Muscle layer of colon (tissue), 2 donors: Measurements from ENCODE around the gene ELOF1.
"Not testable (repeated sequence)": the region's sequence is repeated elsewhere in the genome, so short reads cannot be mapped to it uniquely, and the experiment has no call there.

Source experiments
- H3K27ac ChIP-seq: one replicate; pipeline ENCODE4 v1.7.0; 2013; ENCODE audit warnings: low read depth, mild to moderate bottlenecking, low read length, moderate library complexity
- H3K27me3 ChIP-seq, 2 donors: one replicate each; pipeline ENCODE4 v1.7.0; 2013; ENCODE audit warnings: low read length in 2 of 2, mild to moderate bottlenecking in 2 of 2; ENCODE audit not compliant: insufficient read depth in 2 of 2, control insufficient read depth in 1 of 2
- H3K36me3 ChIP-seq: one replicate; pipeline ENCODE4 v1.7.0; 2013; ENCODE audit warnings: mild to moderate bottlenecking, low read length; ENCODE audit not compliant: insufficient read depth
- H3K4me1 ChIP-seq: one replicate; pipeline ENCODE4 v1.7.0; 2013; ENCODE audit warnings: mild to moderate bottlenecking, low read length; ENCODE audit not compliant: insufficient read depth
- H3K4me3 ChIP-seq, 2 donors: one replicate each; pipeline ENCODE4 v1.7.0; 2013; ENCODE audit warnings: low read length in 2 of 2, low read depth in 1 of 2, mild to moderate bottlenecking in 1 of 2, moderate library complexity in 1 of 2
- H3K9ac ChIP-seq: one replicate; pipeline ENCODE4 v1.7.0; 2013; ENCODE audit warnings: low read length
- H3K9me3 ChIP-seq: one replicate; pipeline ENCODE4 v1.7.0; 2013; ENCODE audit warnings: mild to moderate bottlenecking, low read length
- donor health status: abdominal sarcoma.
- donor health status: Adenocarcinoma of cecum.

ELOF1 gene

DNA sequence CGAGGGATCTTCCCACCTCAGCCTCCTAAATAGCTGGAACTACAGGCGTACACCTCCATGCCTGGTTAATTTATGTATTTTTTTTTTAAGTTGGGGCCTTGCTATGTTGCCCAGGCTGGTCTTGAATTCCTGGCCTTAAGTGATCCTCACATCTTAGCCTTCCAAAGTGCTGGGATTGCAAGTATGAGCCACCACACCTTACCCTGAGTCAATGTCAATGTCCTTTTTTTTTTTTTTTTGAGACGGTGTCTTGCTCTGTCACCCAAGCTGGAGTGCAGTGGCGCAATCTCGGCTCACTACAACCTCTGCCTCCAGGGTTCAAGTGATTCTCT lies 6.6 kb upstream of the ELOF1 start:
- not testable (repeated sequence) for H3K9ac ChIP-seq, H3K9me3 ChIP-seq, H3K27ac ChIP-seq, H3K4me3 ChIP-seq, H3K27me3 ChIP-seq, H3K36me3 ChIP-seq, H3K4me1 ChIP-seq

DNA sequence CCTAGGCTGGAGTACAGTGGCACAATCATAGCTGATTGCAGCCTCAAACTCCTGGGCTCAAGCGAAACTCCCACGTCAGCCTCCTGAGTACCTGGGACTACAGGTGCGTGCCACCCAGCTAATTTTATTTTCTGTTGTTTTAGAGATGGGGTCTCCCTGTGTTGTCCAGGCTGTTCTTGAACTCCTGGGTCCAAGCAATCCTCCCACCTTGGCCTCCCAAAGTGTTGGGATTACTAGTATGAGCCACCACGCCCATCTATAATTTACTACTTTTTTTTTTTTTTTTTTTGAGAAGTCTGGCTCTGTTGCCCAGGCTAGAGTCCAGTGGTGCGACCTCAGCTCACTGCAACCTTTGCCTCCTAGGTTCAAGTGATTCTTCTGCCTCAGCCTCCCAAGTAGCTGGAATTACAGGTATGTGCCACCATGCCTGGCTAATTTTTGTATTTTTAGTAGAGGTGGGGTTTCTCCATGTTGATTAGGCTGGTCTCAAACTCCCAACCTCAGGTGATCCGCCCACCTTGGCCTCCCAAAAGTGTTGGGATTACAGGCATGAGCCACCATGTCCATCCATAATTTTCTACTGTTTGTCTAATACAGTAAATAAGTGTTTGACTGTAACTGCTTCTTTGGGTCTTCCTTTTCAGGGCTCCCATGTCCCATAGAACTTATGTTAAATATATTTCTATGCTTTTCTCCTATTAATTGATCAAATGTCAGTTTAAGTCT lies 5.2 kb upstream of the ELOF1 start:
- not testable (repeated sequence) for H3K27me3 ChIP-seq, H3K27ac ChIP-seq, H3K4me1 ChIP-seq, H3K9ac ChIP-seq, H3K9me3 ChIP-seq, H3K36me3 ChIP-seq, H3K4me3 ChIP-seq

DNA sequence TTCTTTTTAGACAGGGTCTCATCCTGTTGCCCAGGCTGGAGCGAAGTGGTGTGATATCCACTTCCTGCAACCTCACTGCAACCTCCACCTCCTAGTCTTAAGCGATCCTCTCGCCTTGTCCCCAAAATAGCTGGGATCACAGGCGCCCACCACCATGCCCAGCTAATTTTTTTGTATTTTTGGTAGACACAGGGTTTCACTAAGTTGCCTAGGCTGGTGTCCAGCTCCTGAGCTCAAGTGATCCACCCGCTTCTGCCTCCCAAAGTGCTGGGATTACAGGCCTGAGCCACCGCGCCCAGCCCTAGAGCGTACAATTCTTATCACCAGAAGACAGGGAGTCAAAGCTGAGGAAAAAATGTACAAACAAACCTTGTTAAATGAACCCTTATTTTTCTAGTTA lies 4.5 kb upstream of the ELOF1 start:
- peaks cover 8% of the 10 kb centered on the region for H3K4me1 ChIP-seq
- H3K9ac ChIP-seq = no peak overlapping the region
- no peak overlapping the region for H3K27ac ChIP-seq
- no peak overlapping the region for H3K4me3 ChIP-seq
- no peaks in the 10 kb centered on the region for H3K27me3 ChIP-seq
- no peaks in the 10 kb centered on the region for H3K9me3 ChIP-seq
- H3K36me3 ChIP-seq = no peaks in the 10 kb centered on the region

DNA sequence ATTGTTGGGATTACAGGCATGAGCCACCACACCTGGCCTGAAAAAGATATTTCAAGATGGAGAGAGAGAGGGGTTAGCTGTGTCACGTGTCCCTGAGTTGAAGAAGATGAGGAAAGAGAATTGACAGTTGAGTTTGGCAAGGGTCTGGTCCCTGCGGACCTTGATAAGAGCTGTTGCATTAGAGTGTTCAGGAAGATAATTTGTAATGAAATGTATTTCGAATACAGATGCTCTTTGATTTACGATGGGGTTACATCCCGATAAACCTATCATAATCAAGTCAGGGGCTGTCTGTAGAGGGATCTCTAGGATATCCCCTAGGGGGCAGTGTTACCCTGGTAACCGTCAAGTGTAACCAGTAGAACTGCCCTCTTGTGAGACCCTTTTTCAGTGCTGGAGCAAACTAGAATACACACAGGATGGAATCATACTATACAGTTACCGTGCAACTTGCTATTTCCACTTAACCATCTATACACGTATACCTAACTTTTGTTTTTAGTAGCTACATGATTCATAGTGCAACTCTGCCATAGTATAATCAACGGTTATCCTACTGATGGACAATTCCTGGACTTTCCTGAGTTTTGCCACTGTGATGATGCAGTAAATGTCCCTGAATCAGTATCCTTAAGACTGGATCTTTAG lies 1.5 kb upstream of the ELOF1 start:
- Histone ChIP-seq H3K36me3 (peaks cover 3% of the 10 kb centered on the region), H3K27me3 (no peaks in the 10 kb centered on the region), H3K27ac (no peak overlapping the region), H3K9ac (no peak overlapping the region), H3K4me1 (peaks cover 23% of the 10 kb centered on the region), H3K4me3 (no peak overlapping the region), H3K9me3 (no peaks in the 10 kb centered on the region)

DNA sequence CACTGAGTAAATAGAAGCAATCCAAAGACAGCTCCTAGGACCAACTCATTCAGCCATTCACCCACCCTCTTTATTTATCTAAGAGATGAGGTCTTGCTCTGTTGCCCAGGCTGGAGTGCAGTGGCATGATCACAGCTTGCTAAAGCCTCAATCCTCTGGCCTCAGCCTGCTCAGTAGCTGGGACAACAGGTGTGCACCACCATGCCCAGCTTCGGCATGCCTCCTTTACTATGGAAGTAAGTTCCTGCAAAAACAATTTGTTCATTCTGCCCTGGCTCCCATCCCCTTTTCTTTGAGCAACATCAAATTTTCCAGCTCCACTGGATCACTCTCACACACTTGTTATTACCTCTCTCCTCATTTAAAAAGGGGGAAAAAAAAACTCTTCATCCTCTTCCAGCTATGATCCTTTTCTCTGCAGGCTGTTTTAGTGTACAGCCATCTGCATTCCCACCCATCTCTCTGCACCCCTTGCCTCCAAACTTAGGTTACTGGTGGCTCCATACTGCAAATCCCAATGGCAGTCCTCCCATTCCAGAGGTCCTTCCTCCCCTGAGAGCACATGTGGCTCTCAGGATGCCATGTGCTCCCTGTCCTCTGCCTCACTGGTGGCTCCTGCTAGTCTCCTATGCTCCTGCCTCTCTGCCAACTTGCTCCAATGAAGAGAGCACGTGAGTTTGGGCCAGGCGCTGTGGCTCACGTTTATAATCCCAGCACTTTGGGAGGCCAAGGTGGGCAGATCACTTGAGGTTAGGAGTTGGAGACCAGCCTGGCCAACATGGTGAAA lies 2.2 kb downstream of the ELOF1 start:
- Histone ChIP-seq H3K36me3 (peaks cover 28% of the 10 kb centered on the region), H3K4me3 (no peak overlapping the region), H3K27ac (no peak overlapping the region), H3K4me1 (peaks cover 31% of the 10 kb centered on the region), H3K9ac (no peak overlapping the region), H3K27me3 (no peaks in the 10 kb centered on the region), H3K9me3 (no peaks in the 10 kb centered on the region)

DNA sequence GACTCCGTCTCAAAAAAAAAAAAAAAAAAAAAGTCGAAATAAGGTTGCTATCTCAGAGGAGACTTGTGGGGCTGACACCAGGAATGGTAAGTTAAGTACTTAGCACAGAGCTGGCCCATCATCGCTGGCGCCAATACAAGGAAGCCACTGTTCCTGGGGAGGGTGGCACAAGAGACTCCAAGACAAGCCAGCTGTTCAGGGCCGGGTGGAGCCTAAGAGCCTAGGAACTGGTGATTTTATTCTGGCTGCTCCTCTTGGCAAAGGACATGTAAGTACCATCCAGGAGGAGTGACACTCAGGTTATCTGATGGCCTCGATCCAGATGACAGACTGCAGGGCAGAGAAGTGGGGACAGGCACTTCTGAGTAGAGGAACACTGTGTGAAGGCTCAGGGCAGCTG lies 3.8 kb downstream of the ELOF1 start:
- peaks cover 37% of the 10 kb centered on the region for H3K4me1 ChIP-seq
- no peak overlapping the region for H3K27ac ChIP-seq
- H3K9me3 ChIP-seq = no peaks in the 10 kb centered on the region
- H3K36me3 ChIP-seq = peaks cover 32% of the 10 kb centered on the region
- no peak overlapping the region for H3K9ac ChIP-seq
- no peaks in the 10 kb centered on the region for H3K27me3 ChIP-seq
- H3K4me3 ChIP-seq = no peak overlapping the region

DNA sequence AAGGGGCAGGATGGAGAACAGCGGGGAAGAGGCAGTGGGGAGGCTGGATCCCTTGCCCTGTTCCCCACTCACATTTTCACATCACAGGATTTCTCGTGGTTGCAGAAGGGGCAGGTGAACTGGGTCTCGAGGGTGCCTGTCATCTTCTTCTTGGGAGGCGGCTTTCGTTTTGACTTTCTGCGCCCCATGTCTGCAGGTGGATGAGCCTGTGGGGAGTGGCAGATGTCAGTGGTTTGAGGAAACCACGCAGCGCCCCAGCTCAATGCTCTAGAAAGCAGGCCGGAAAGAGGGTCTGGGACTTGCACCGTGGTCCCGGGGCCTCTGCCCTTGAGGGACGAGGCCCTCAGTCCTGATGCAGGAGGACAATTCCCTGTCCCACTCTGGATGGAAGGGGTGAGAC lies 4.9 kb downstream of the ELOF1 start:
- Histone ChIP-seq H3K4me1 (peaks cover 45% of the 10 kb centered on the region), H3K4me3 (no peak overlapping the region), H3K27me3 (no peaks in the 10 kb centered on the region), H3K9me3 (no peaks in the 10 kb centered on the region), H3K27ac (no peak overlapping the region), H3K36me3 (peaks cover 43% of the 10 kb centered on the region), H3K9ac (no peak overlapping the region)

DNA sequence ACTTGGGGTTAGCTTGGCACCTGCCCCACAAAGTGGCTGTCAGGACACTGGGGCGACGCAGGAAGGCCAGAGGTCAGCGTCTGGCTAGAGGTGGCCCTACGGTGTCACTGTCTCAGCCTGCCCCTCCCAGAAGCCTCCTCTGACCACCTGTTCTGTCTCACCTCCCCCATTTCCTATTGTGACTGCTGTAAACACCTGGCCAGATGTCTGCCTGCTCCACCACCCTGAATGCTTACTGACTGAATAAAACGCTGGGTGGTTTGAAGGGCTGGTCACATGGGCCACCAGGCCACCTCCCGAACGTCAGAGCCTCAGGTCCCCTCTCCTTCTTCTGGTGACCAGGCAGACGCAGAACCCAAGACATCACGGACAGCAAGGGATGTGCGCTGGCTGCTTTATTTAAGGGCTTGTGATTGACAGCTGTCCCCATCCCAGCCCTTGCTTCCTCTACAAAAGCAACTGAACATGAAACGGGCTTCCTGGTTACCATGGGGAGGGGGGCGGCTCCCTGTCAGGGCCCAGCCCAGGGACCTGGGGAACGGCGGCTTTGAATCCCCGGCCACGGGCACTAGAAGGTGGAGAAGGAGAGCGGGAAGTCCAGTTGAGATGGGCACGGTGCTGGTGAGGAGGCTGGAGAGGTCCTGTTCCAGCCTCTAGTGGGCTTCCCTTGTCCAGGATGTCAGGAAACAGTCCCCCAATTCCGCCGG lies 6.2 kb downstream of the ELOF1 start:
- Histone ChIP-seq H3K27me3 (no peaks in the 10 kb centered on the region), H3K36me3 (peaks cover 50% of the 10 kb centered on the region), H3K27ac (peak overlapping the region; percentile 95), H3K9ac (peak overlapping the region; percentile 4), H3K4me1 (peaks cover 37% of the 10 kb centered on the region), H3K9me3 (no peaks in the 10 kb centered on the region), H3K4me3 (no peak overlapping the region)

DNA sequence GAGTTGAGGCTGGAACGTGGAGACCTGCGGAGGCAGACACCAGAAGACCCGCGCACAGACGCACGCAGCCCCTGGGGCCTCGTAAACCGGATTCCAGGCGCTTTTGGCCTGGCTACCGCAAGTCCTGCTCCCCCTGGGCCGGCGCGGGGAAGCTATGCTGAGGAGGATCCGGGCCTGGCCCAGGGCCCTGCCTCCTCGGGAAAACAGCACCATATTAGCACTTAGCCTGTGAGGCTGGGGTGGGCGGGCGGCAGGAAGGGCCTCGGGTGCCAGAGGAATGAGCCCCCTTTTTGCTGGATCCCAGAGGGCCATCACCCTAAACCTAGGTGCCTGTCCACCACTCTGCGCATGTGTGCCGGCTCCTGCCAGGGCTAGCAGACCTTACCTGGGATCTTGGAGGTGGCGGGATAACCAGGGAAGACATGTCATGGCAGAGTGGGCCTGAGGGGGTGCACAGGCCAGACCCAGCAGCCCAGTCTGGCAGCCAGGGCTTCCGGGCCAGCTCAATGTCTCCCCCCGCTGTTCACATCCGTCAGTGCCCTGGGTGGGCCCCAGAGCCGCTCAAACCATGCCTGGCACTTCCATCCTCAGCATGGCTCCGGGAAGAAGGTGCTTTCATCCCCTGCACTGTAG lies 7.3 kb downstream of the ELOF1 start:
- Histone ChIP-seq H3K9me3 (no peaks in the 10 kb centered on the region), H3K4me1 (peaks cover 34% of the 10 kb centered on the region), H3K27ac (peak overlapping the region; percentile 95), H3K4me3 (no peak overlapping the region), H3K27me3 (no peaks in the 10 kb centered on the region), H3K9ac (peak overlapping the region; percentile 57), H3K36me3 (peaks cover 56% of the 10 kb centered on the region)

DNA sequence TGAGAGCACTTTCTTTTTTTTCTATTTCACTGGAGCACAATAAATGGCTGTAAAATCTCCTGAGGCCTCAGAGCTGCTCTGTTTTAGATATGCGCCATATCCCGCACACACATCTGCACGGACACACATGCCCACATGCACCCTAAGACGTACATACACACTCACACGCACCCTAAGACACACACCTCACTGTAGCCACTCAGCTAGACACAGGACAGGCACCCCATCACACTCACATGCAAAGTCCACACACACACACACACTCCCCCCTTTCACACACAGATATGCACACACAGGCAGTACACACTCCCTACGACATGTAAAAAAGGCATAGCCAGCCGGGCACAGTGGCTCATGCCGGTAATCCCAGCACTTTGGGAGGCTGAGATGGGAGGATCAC lies 8.8 kb downstream of the ELOF1 start:
- H3K36me3 ChIP-seq = peaks cover 64% of the 10 kb centered on the region
- peak overlapping the region; percentile 42 for H3K27ac ChIP-seq
- H3K27me3 ChIP-seq = no peaks in the 10 kb centered on the region
- H3K9me3 ChIP-seq = no peaks in the 10 kb centered on the region
- H3K9ac ChIP-seq = no peak overlapping the region
- H3K4me1 ChIP-seq = peaks cover 40% of the 10 kb centered on the region
- no peak overlapping the region for H3K4me3 ChIP-seq

DNA sequence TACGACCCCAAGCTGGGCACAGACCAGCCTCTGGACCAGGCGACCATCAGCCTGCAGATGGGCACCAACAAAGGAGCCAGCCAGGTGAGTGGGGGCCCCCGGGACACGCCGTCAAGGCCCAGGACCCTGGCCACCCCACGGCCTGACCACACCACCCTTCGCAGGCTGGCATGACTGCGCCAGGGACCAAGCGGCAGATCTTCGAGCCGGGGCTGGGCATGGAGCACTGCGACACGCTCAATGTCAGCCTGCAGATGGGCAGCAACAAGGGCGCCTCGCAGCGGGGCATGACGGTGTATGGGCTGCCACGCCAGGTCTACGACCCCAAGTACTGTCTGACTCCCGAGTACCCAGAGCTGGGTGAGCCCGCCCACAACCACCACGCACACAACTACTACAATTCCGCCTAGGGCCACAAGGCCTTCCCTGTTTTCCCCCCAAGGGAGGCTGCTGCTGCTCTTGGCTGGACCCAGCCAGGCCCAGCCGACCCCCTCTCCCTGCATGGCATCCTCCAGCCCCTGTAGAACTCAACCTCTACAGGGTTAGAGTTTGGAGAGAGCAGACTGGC lies 9.6 kb downstream of the ELOF1 start:
- peaks cover 40% of the 10 kb centered on the region for H3K4me1 ChIP-seq
- H3K27me3 ChIP-seq = no peaks in the 10 kb centered on the region
- H3K27ac ChIP-seq = peak overlapping the region; percentile 42
- H3K9ac ChIP-seq = no peak overlapping the region
- no peak overlapping the region for H3K4me3 ChIP-seq
- peaks cover 67% of the 10 kb centered on the region for H3K36me3 ChIP-seq
- H3K9me3 ChIP-seq = no peaks in the 10 kb centered on the region
